Hepatocyte (in vitro differentiated cells): Measurements from ENCODE around the gene SNX14. TPM values are rescaled to one million over a fixed set of nuclear protein-coding genes. Genes with fewer than 3 reads are reported as not detected.

Experiments
- DNase-seq: peaks from one replicate; pipeline ENCODE4 v3.0.0-alpha.2; 2016; ENCODE audit warnings: low spot score
- H2AFZ ChIP-seq: fragments of 200-600 bp; sonication (generic); 2 replicates; pipeline ENCODE4 v1.6.0; 2016; ENCODE audit warnings: antibody characterized with exemption, mild to moderate bottlenecking
- H3K27ac ChIP-seq: fragments of 200-600 bp; sonication (generic); 2 replicates; pipeline ENCODE4 v1.5.1; 2016; ENCODE audit warnings: mild to moderate bottlenecking
- H3K27me3 ChIP-seq: fragments of 200-600 bp; sonication (generic); 2 replicates; pipeline ENCODE4 v1.6.1; 2016
- H3K36me3 ChIP-seq: fragments of 200-600 bp; sonication (generic); replicated peaks from 2 replicates; pipeline ENCODE4 v1.5.1; 2016; ENCODE audit warnings: low read depth; ENCODE audit not compliant: insufficient read depth
- H3K4me1 ChIP-seq: fragments of 200-600 bp; sonication (generic); 2 replicates; pipeline ENCODE4 v1.5.1; 2016; ENCODE audit warnings: mild to moderate bottlenecking, moderate library complexity; ENCODE audit not compliant: insufficient read depth
- H3K4me2 ChIP-seq: fragments of 200-600 bp; sonication (generic); 2 replicates; pipeline ENCODE4 v1.6.0; 2016
- H3K4me3 ChIP-seq: fragments of 200-600 bp; sonication (generic); 2 replicates; pipeline ENCODE4 v1.5.1; 2016; ENCODE audit warnings: mild to moderate bottlenecking
- H3K79me2 ChIP-seq: fragments of 200-600 bp; sonication (generic); 2 replicates; pipeline ENCODE4 v1.6.0; 2017; ENCODE audit warnings: mild to moderate bottlenecking
- H3K9me2 ChIP-seq: fragments of 200-600 bp; sonication (generic); replicated peaks from 2 replicates; pipeline ENCODE4 v1.6.0; 2017; ENCODE audit warnings: mild to moderate bottlenecking; ENCODE audit not compliant: insufficient read depth
- H3K9me3 ChIP-seq: fragments of 200-600 bp; sonication (generic); 2 replicates; pipeline ENCODE4 v1.5.1; 2016; ENCODE audit warnings: low read depth, mild to moderate bottlenecking
- H4K20me1 ChIP-seq: fragments of 200-600 bp; sonication (generic); 2 replicates; pipeline ENCODE4 v1.6.0; 2016; ENCODE audit warnings: mild to moderate bottlenecking; ENCODE audit not compliant: insufficient read depth, poor library complexity, severe bottlenecking
- EZH2 ChIP-seq: fragments of 200-600 bp; sonication (generic); IDR thresholded peaks from 2 replicates; pipeline ENCODE4 v1.6.1; 2016; ENCODE audit warnings: antibody characterized with exemption, mild to moderate bottlenecking, borderline replicate concordance
- EZH2phosphoT487 ChIP-seq: fragments of 200-600 bp; sonication (generic); IDR thresholded peaks from one replicate; pipeline ENCODE4 v1.6.1; 2018; ENCODE audit warnings: antibody characterized with exemption, mild to moderate bottlenecking, low read depth, moderate library complexity; ENCODE audit not compliant: unreplicated experiment, severe bottlenecking
- WGBS: methylation state at CpG from one replicate; pipeline ENCODE4 v1.1.6; 2016; ENCODE audit warnings: low lambda C conversion rate; ENCODE audit errors: missing lambda C conversion rate; 5-methylcytosine and 5-hydroxymethylcytosine counted together
- polyA plus RNA-seq: library from polyadenylated mRNA; unstranded; fragments of >200 nt; fragmentation: Nextera tagmentation; extraction: Ambion mirVana; gene quantifications from 2 replicates; pipeline ENCODE4 v1.2.1, GENCODE V29; 2016
- total RNA-seq: library from RNA; depleted of rRNA; stranded (reverse); fragments of >200 nt; gene quantifications from 2 replicates; pipeline ENCODE4 v1.2.3, GENCODE V29; 2014
- TF ChIP-seq, protein P1 (sequence below): fragments of 200-600 bp; sonication (generic); IDR thresholded peaks from 2 replicates; pipeline ENCODE4 v1.5.1; 2016; ENCODE audit warnings: antibody characterized with exemption, mild to moderate bottlenecking; ENCODE audit not compliant: poor library complexity

The SNX14 gene
- total and polyA plus RNA-seq, 2 experiments from 2014 or later: 58.4 to 140 TPM

DNA sequence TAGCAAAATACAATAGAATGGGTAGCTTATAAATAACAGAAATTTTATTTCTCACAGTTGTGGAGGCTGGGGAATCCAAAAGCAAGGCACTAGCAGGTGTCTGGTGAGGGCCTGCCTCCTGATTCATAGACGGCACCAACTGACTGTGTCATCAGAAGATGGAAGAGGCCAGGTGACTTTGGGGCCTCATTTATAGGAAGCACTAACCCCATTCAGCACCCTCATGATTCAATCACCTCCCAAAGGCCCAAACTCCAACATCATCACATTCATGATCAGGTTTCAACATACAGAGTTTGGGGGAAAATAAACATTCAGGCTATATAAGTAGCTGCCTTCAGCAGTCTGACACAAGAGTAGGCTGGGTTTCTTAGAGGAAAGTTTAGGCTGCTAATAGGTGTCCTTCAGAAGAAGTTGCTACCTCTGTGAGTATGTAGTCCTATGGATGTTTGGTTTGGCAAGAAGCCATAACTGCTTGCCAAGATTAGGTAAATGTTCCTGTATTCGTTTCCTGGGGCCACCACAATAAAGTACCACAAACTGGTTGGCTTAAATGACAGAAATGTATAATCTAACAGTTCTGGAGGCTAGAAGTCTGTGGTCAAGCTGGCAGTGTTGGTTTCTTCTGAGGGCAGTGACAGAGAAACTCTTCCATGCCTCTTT lies 94.9 kb downstream of the SNX14 start:
- no peak for DNase-seq
- H3K36me3 ChIP-seq: no peaks in the 10 kb centered on the region
- H4K20me1 ChIP-seq: no peaks in the 10 kb centered on the region
- no peak overlapping the region for H3K27ac ChIP-seq
- no peaks in the 10 kb centered on the region for H3K79me2 ChIP-seq
- no peaks in the 10 kb centered on the region for H3K9me2 ChIP-seq
- H3K4me3 ChIP-seq: no peak overlapping the region
- TF ChIP-seq, protein P1, sequence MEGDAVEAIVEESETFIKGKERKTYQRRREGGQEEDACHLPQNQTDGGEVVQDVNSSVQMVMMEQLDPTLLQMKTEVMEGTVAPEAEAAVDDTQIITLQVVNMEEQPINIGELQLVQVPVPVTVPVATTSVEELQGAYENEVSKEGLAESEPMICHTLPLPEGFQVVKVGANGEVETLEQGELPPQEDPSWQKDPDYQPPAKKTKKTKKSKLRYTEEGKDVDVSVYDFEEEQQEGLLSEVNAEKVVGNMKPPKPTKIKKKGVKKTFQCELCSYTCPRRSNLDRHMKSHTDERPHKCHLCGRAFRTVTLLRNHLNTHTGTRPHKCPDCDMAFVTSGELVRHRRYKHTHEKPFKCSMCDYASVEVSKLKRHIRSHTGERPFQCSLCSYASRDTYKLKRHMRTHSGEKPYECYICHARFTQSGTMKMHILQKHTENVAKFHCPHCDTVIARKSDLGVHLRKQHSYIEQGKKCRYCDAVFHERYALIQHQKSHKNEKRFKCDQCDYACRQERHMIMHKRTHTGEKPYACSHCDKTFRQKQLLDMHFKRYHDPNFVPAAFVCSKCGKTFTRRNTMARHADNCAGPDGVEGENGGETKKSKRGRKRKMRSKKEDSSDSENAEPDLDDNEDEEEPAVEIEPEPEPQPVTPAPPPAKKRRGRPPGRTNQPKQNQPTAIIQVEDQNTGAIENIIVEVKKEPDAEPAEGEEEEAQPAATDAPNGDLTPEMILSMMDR: no peak
- no peak for TF ChIP-seq EZH2
- TF ChIP-seq EZH2phosphoT487: no peak
- H3K4me2 ChIP-seq: no peak overlapping the region
- H3K9me3 ChIP-seq: no peaks in the 10 kb centered on the region
- no peak overlapping the region for H2AFZ ChIP-seq
- 80% methylated on average over 2 of the region's 2 CpGs for WGBS
- no peaks in the 10 kb centered on the region for H3K4me1 ChIP-seq
- no peaks in the 10 kb centered on the region for H3K27me3 ChIP-seq

- no peak overlapping the region for H3K4me2 ChIP-seq
- no peaks in the 10 kb centered on the region for H3K36me3 ChIP-seq
- WGBS: 95% methylated on average over 5 of the region's 5 CpGs
- H3K79me2 ChIP-seq: no peaks in the 10 kb centered on the region
- DNase-seq: no peak
- no peaks in the 10 kb centered on the region for H3K27me3 ChIP-seq
- TF ChIP-seq EZH2phosphoT487 (no peak), EZH2 (no peak)
- TF ChIP-seq, protein P1: no peak
- no peak overlapping the region for H2AFZ ChIP-seq
- no peaks in the 10 kb centered on the region for H4K20me1 ChIP-seq
- H3K9me2 ChIP-seq: no peaks in the 10 kb centered on the region
- H3K9me3 ChIP-seq: no peaks in the 10 kb centered on the region
- H3K4me1 ChIP-seq: no peaks in the 10 kb centered on the region
- H3K27ac ChIP-seq: no peak overlapping the region
- no peak overlapping the region for H3K4me3 ChIP-seq
These were observed 96.8 kb downstream of the SNX14 start for GRCh38 chr6:85496856-85497255.

GRCh38 chr6:85496009-85496579 lies 97.6 kb downstream of the SNX14 start:
- Histone ChIP-seq H3K9me2 (no peaks in the 10 kb centered on the region), H2AFZ (no peak overlapping the region), H3K36me3 (no peaks in the 10 kb centered on the region), H3K4me1 (no peaks in the 10 kb centered on the region), H3K27me3 (no peaks in the 10 kb centered on the region), H3K4me3 (no peak overlapping the region), H3K79me2 (no peaks in the 10 kb centered on the region), H3K9me3 (no peaks in the 10 kb centered on the region), H3K27ac (no peak overlapping the region), H4K20me1 (no peaks in the 10 kb centered on the region), H3K4me2 (no peak overlapping the region)
- WGBS: 95% methylated on average over 8 of the region's 8 CpGs
- no peak for DNase-seq
- TF ChIP-seq, protein P1: no peak
- TF ChIP-seq EZH2: no peak
- TF ChIP-seq EZH2phosphoT487: no peak
